K562 (cell line): ENCODE data around the gene DGKE.

Experiments
- CTCF ChIP-seq, 3 experiments: IDR thresholded peaks in 2 of 3; conservative IDR thresholded peaks in 1 of 3; 2 replicates each; pipeline ENCODE4 v1.5.1; 2011 to 2012; ENCODE audit warnings: low read length in 3 of 3, mild to moderate bottlenecking in 3 of 3, control low read depth in 2 of 3, improper control_type of control experiment in 1 of 3, inconsistent platforms in 1 of 3, low read depth in 1 of 3, mixed read lengths in 1 of 3, moderate library complexity in 1 of 3; ENCODE audit not compliant: insufficient read depth in 2 of 3
- FOXP4 ChIP-seq: sonication (generic); formaldehyde crosslinking; IDR thresholded peaks from 2 replicates; pipeline ENCODE4 v1.8.0; 2022; ENCODE audit warnings: mild to moderate bottlenecking, missing genetic modification reagents, borderline replicate concordance
- HDAC6 ChIP-seq: IDR thresholded peaks from 2 replicates; pipeline ENCODE4 v1.6.1; 2012; ENCODE audit warnings: low read depth, mild to moderate bottlenecking, control low read depth, inconsistent platforms, low read length, moderate library complexity
- HNRNPL ChIP-seq: fragments of 200-400 bp; formaldehyde crosslinking; IDR thresholded peaks from 2 replicates; pipeline ENCODE4 v1.6.1; 2017; ENCODE audit warnings: low read depth, mild to moderate bottlenecking, low read length
- KAT7 ChIP-seq: sonication (generic); formaldehyde crosslinking; IDR thresholded peaks from 2 replicates; pipeline ENCODE4 v1.8.0; 2022; ENCODE audit warnings: missing genetic modification reagents, mild to moderate bottlenecking, borderline replicate concordance
- MXI1 ChIP-seq: IDR thresholded peaks from 2 replicates; pipeline ENCODE4 v1.6.1; 2011; ENCODE audit warnings: low read depth, mild to moderate bottlenecking, improper control_type of control experiment, low read length
- POLR2AphosphoS5 ChIP-seq: IDR thresholded peaks from 2 replicates; pipeline ENCODE4 v1.6.1; 2011; ENCODE audit warnings: mild to moderate bottlenecking, low read depth, low read length, moderate library complexity; ENCODE audit not compliant: control insufficient read depth, insufficient read depth
- POU5F1 ChIP-seq: fragments of 150-350 bp; IDR thresholded peaks from 2 replicates; pipeline ENCODE4 v1.6.1; 2014; ENCODE audit warnings: borderline replicate concordance, low read length, low read depth, mild to moderate bottlenecking; ENCODE audit not compliant: partially characterized antibody
- RAD51 ChIP-seq: fragments of 450-650 bp; IDR thresholded peaks from 2 replicates; pipeline ENCODE4 v1.7.1; 2016; ENCODE audit warnings: low read depth, mild to moderate bottlenecking, borderline replicate concordance
- ZNF354B ChIP-seq: fragments of 250-450 bp; sonication (Bioruptor Pico); IDR thresholded peaks from 2 replicates; pipeline ENCODE4 v1.4.0; 2020

- no peak for TF ChIP-seq POLR2AphosphoS5
- TF ChIP-seq HNRNPL: no peak
- no peak for TF ChIP-seq MXI1
- no peak for TF ChIP-seq HDAC6
- no peak for TF ChIP-seq ZNF354B (CRISPR knock-in tag)
- no peak for TF ChIP-seq KAT7 (CRISPR knock-in tag)
- no peak for TF ChIP-seq CTCF (IDR thresholded peaks at IDR 0.05 in 2 of 3, conservative IDR thresholded peaks at IDR 0.05 in 1 of 3; ENCODE audit: insufficient read depth in 2 of 3, low read depth in 1 of 3, low read length in 3 of 3)
- TF ChIP-seq POU5F1: no peak
- no peak for TF ChIP-seq RAD51
- no peak for TF ChIP-seq FOXP4 (CRISPR knock-in tag)
These were observed 35.0 kb upstream of the DGKE start for GRCh38 chr17:56798916-56799315.
